Measurements from ENCODE around the gene LIN52.
A peak's percentile ranks its signal among the peaks of the same experiment; 100 is the strongest.

LIN52 gene

GRCh38 chr14:74190927-74191575 is 106.3 kb downstream of the LIN52 start:
- no peak for DNase-seq (ENCODE audit: low read depth in 1 of 2, low spot score in 1 of 2)

- no peak for DNase-seq (ENCODE audit: low read depth in 1 of 2, low spot score in 1 of 2)
These were observed 109.9 kb downstream of the LIN52 start for GRCh38 chr14:74194506-74195274.

- DNase-seq (ENCODE audit: low read depth in 1 of 2, low spot score in 1 of 2) = no peak
These were observed 110.9 kb downstream of the LIN52 start for GRCh38 chr14:74195623-74196022.

- no peak for DNase-seq (ENCODE audit: low read depth in 1 of 2, low spot score in 1 of 2)
These were observed 113.9 kb downstream of the LIN52 start for GRCh38 chr14:74198441-74199234.

GRCh38 chr14:74202113-74202512 is 117.4 kb downstream of the LIN52 start:
- no peak for DNase-seq (ENCODE audit: low read depth in 1 of 2, low spot score in 1 of 2)

GRCh38 chr14:74203639-74204038 is 118.9 kb downstream of the LIN52 start:
- no peak for DNase-seq (ENCODE audit: low read depth in 1 of 2, low spot score in 1 of 2)

GRCh38 chr14:74204491-74204890 is 119.7 kb downstream of the LIN52 start:
- no peak for DNase-seq (ENCODE audit: low read depth in 1 of 2, low spot score in 1 of 2)

GRCh38 chr14:74205882-74206281 is 121.1 kb downstream of the LIN52 start:
- DNase-seq (ENCODE audit: low read depth in 1 of 2, low spot score in 1 of 2) = no peak

- no peak for DNase-seq (ENCODE audit: low read depth in 1 of 2, low spot score in 1 of 2)
These were observed 123.2 kb downstream of the LIN52 start for GRCh38 chr14:74207943-74208342.

GRCh38 chr14:74208642-74209041 is 123.9 kb downstream of the LIN52 start:
- DNase-seq (ENCODE audit: low read depth in 1 of 2, low spot score in 1 of 2) = no peak

- DNase-seq (ENCODE audit: low read depth in 1 of 2, low spot score in 1 of 2) = no peak
These were observed 127.3 kb downstream of the LIN52 start for GRCh38 chr14:74211945-74212580.

- no peak for DNase-seq (ENCODE audit: low read depth in 1 of 2, low spot score in 1 of 2)
These were observed 129.4 kb downstream of the LIN52 start for GRCh38 chr14:74213907-74214803.

- DNase-seq (ENCODE audit: low read depth in 1 of 2, low spot score in 1 of 2) = no peak
These were observed 131.9 kb downstream of the LIN52 start for GRCh38 chr14:74216671-74217070.

GRCh38 chr14:74217672-74218448 is 133.1 kb downstream of the LIN52 start:
- DNase-seq (ENCODE audit: low read depth in 1 of 2, low spot score in 1 of 2) = peak; percentile 45 to 76

- DNase-seq (ENCODE audit: low read depth in 1 of 2, low spot score in 1 of 2) = no peak
These were observed 133.7 kb downstream of the LIN52 start for GRCh38 chr14:74218462-74218861.

GRCh38 chr14:74219277-74220205 is 134.8 kb downstream of the LIN52 start:
- DNase-seq (ENCODE audit: low read depth in 1 of 2, low spot score in 1 of 2) = no peak

GRCh38 chr14:74220991-74221390 is 136.2 kb downstream of the LIN52 start:
- DNase-seq (ENCODE audit: low read depth in 1 of 2, low spot score in 1 of 2) = no peak

- DNase-seq (ENCODE audit: low read depth in 1 of 2, low spot score in 1 of 2) = no peak
These were observed 137.0 kb downstream of the LIN52 start for GRCh38 chr14:74221741-74222140.

- no peak for DNase-seq (ENCODE audit: low read depth in 1 of 2, low spot score in 1 of 2)
These were observed 138.3 kb downstream of the LIN52 start for GRCh38 chr14:74223016-74223415.
